Mesothelial cell of epicardium (in vitro differentiated cells): ENCODE results near the gene ALG1. TPM values are rescaled to one million over a fixed set of nuclear protein-coding genes. Genes with fewer than 3 reads are reported as not detected.
"Not testable (repeated sequence)": the region's sequence is repeated elsewhere in the genome, so short reads cannot be mapped to it uniquely, and the experiment has no call there.

Experiments
- DNase-seq, 2 experiments: peaks; one replicate each; pipeline ENCODE4 v3.0.0; 2021; ENCODE audit warnings: low spot score in 2 of 2; ENCODE audit not compliant: unreplicated experiment in 2 of 2
- H3K27ac Mint-ChIP-seq: 2 replicates; pipeline ENCODE4 v1.8.0; 2021; ENCODE audit warnings: mixed read lengths
- H3K27me3 Mint-ChIP-seq: 2 replicates; pipeline ENCODE4 v1.8.0; 2021; ENCODE audit warnings: low read depth, mixed read lengths
- H3K36me3 Mint-ChIP-seq: 2 replicates; pipeline ENCODE4 v1.8.0; 2021; ENCODE audit warnings: mixed read lengths
- H3K4me1 Mint-ChIP-seq: 2 replicates; pipeline ENCODE4 v1.8.0; 2021; ENCODE audit warnings: mixed read lengths
- H3K4me3 Mint-ChIP-seq: 2 replicates; pipeline ENCODE4 v1.8.0; 2021; ENCODE audit warnings: mild to moderate bottlenecking, moderate library complexity, mixed read lengths
- H3K9me3 Mint-ChIP-seq: 2 replicates; pipeline ENCODE4 v1.8.0; 2021; ENCODE audit warnings: mixed read lengths
- total RNA-seq: library from RNA; stranded (reverse); gene quantifications from 3 replicates; pipeline ENCODE4 v1.2.1, GENCODE V29; 2021

ALG1 gene
- total RNA-seq, 1 donor from 2014 or later = 21.3 TPM

GRCh38 chr16:5093746-5094145 lies 22.1 kb downstream of the ALG1 start:
- not testable (repeated sequence) for H3K27me3 Mint-ChIP-seq, DNase-seq, H3K9me3 Mint-ChIP-seq, H3K4me3 Mint-ChIP-seq, H3K36me3 Mint-ChIP-seq, H3K27ac Mint-ChIP-seq, H3K4me1 Mint-ChIP-seq

- not testable (repeated sequence) for H3K9me3 Mint-ChIP-seq, H3K27me3 Mint-ChIP-seq, H3K36me3 Mint-ChIP-seq, DNase-seq
- Mint-ChIP-seq H3K4me3 (peak overlapping the region; percentile 20), H3K4me1 (peaks cover 17% of the 10 kb centered on the region), H3K27ac (peak overlapping the region; percentile 16)
These were observed 23.6 kb downstream of the ALG1 start for GRCh38 chr16:5095145-5095830.

- peaks cover 17% of the 10 kb centered on the region for H3K4me1 Mint-ChIP-seq
- not testable (repeated sequence) for H3K36me3 Mint-ChIP-seq
- H3K4me3 Mint-ChIP-seq = peak overlapping the region; percentile 83
These were observed 24.9 kb downstream of the ALG1 start for GRCh38 chr16:5096437-5097060.

GRCh38 chr16:5097061-5097469 lies 25.4 kb downstream of the ALG1 start:
- H3K27me3 Mint-ChIP-seq, H3K36me3 Mint-ChIP-seq, H3K9me3 Mint-ChIP-seq: not testable (repeated sequence)
- Mint-ChIP-seq H3K4me1 (peaks cover 17% of the 10 kb centered on the region), H3K27ac (peak overlapping the region; percentile 85), H3K4me3 (peak overlapping the region; percentile 83)
- DNase-seq = peak in 1 of 2 experiments; percentile 47

More at GRCh38 chr16:5096437-5097060, 24.9 kb downstream of the ALG1 start:
- H3K27me3 Mint-ChIP-seq, H3K9me3 Mint-ChIP-seq, DNase-seq: not testable (repeated sequence)
- H3K27ac Mint-ChIP-seq = peak overlapping the region; percentile 85

GRCh38 chr16:5097470-5098220 lies 26.0 kb downstream of the ALG1 start, which contains the start of gene EEF2KMT:
Gene EEF2KMT (minus strand): TSS chr16:5097795. CDS start chr16:5097739, 56 bp downstream.
- H3K27me3 Mint-ChIP-seq, H3K36me3 Mint-ChIP-seq, H3K9me3 Mint-ChIP-seq: not testable (repeated sequence)
- Mint-ChIP-seq H3K27ac (peak within 1 kb of the TSS; percentile 92), H3K4me1 (peaks cover 17% of the 10 kb centered on the region), H3K4me3 (peak within 1 kb of the TSS; percentile 83)
- DNase-seq = peak; percentile 95 to 97

GRCh38 chr16:5098221-5099159 lies 26.8 kb downstream of the ALG1 start:
- Mint-ChIP-seq H3K27ac (peak overlapping the region; percentile 92), H3K4me3 (peak overlapping the region; percentile 83), H3K4me1 (peaks cover 17% of the 10 kb centered on the region)
- H3K27me3 Mint-ChIP-seq, H3K9me3 Mint-ChIP-seq, H3K36me3 Mint-ChIP-seq: not testable (repeated sequence)
- DNase-seq = peak; percentile 53 to 74

- Mint-ChIP-seq H3K4me1 (peaks cover 17% of the 10 kb centered on the region), H3K27ac (peak overlapping the region; percentile 92), H3K4me3 (peak overlapping the region; percentile 83)
- H3K27me3 Mint-ChIP-seq, DNase-seq, H3K9me3 Mint-ChIP-seq, H3K36me3 Mint-ChIP-seq: not testable (repeated sequence)
These were observed 27.5 kb downstream of the ALG1 start for GRCh38 chr16:5099174-5099573.

GRCh38 chr16:5103296-5104032 lies 31.8 kb downstream of the ALG1 start:
- not testable (repeated sequence) for H3K4me3 Mint-ChIP-seq, H3K27ac Mint-ChIP-seq, H3K9me3 Mint-ChIP-seq, DNase-seq, H3K36me3 Mint-ChIP-seq, H3K27me3 Mint-ChIP-seq
- H3K4me1 Mint-ChIP-seq = peaks cover 10% of the 10 kb centered on the region

- H3K4me3 Mint-ChIP-seq, H3K27me3 Mint-ChIP-seq, H3K27ac Mint-ChIP-seq: not testable (repeated sequence)
These were observed 33.4 kb downstream of the ALG1 start for GRCh38 chr16:5105039-5105438.

More at GRCh38 chr16:5105039-5105438, 33.4 kb downstream of the ALG1 start:
- H3K36me3 Mint-ChIP-seq, H3K9me3 Mint-ChIP-seq, H3K4me1 Mint-ChIP-seq, DNase-seq: not testable (repeated sequence)
